Stimulated activated CD4-positive, alpha-beta T cell treated with anti-CD3 and anti-CD28 coated beads, Interleukin-1b, Interleukin-23, amount 100 ng/mL, for 24 hours (primary cell): ENCODE results near the gene KIAA1614.
"Not testable (repeated sequence)": the region's sequence is repeated elsewhere in the genome, so short reads cannot be mapped to it uniquely, and the experiment has no call there.

Source experiments
- DNase-seq, 4 experiments: peaks; one replicate each; pipeline ENCODE4 v3.0.0-alpha.2; 2020; ENCODE audit warnings: low read depth in 4 of 4, low spot score in 1 of 4

Gene KIAA1614

DNA sequence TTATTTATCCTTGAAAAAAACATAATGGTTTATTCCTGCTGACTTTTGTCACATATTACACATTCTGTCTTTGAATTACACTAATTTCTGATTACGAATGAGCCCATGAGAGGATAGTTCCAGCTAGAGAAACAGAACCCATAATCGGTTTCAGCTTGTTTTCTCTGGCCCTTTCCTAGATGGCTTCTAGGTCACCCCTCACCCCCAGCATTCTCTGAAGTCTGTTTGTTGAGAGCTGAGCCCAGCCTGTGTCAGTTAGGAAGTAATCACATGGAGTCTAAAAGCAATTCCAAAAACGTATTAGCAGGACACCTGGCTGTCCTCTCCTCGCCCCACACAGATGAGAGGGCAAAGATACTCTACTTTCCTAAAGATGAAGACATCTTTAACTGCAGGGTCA lies 48.9 kb downstream of the KIAA1614 start:
- DNase-seq, result no peak

DNA sequence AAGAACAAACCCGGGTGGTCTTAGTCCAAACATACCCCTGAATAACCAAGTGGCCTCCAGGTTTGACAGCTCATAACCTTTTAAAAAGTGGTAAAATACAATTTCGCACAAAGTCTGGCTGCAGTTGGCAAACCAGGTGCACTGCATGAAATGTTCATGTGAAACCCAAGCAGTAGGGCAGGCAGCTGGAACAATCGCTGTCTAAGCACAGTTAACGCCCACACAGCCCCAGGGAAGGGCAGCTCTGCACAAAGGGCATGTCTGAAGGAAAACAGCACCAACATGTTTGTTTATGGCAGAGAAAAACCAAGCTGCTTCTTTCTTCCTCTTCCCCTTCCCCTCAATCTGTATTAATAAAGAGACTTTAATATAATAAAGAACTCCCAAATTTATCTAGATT lies 49.5 kb downstream of the KIAA1614 start:
- DNase-seq, result no peak

DNA sequence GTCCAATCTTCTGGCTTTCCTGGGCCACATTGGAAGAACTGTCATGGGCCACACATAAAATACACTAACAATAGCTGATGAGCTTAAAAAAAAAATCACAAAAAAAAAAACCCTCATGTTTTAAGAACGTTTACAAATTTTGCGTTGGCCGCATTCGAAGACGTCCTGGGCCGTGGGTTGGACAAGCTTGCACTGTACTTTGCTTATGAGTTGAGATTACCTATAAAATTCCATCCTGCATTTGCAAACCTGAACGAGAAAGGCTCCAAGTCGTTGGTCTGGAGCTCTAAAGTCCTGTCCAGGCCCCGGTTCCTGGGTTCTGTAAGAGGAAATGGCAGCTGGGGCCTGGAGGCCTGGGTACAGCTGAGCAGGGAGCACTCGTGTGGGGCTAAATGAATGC lies 51.4 kb downstream of the KIAA1614 start:
- DNase-seq, result no peak

DNA sequence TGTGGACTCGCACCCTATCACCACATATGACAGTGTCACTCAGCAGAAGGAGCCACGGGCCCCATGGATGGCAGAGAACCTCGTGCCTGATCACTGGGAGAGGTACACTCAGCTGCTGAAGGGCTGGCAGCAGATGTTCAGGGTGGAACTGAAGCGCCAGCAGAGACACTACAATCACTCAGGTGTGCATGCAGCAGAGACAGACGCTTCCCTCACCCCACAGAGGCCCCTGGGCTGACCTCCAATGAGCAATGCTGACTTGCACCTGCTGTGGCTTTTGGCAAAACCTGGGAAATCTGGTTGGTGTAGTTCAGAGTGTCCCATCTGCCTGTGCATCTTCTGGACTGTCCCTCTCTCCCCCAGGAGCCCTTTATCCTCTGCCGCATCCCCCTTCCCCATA lies 51.9 kb downstream of the KIAA1614 start:
- no peak for DNase-seq

- DNase-seq, result no peak
These were observed 53.6 kb downstream of the KIAA1614 start for GRCh38 chr1:180966312-180966711.

DNA sequence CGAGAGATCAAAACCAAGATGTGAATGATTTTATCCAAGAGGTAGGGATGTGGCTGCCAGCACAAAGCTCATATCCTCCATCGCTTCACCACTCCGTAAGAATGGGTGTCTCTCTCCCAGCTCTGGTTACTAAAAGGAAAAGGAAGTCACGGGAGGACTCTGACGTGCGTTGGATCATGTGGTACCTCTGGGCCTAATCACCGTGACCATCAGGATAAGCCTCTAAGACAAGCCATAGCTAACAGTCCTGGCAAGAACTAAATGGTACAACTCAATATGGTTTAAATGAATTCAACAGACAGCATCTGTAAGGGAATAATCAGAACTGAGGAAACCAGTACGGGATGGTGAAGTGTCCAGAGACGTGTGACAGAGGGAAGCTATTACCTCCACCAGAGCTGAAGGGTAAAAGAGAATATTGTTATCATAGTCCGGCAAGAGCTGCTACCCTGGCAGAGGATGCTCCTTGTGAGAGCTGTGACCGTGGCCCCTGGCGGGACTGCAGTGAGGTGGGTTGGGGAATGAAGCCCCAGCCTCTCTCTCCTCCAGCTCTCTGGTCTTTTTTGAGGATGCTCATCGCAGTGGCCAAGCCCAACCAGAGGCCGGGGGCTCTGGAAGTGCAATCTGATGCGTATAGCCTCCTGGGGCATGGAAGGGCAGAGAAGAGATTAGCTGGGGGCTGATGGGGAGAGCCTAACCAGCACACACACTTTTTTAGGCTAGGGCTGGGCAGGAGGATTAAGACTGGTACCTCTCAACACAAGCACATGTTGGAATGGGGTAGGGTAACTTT lies 54.2 kb downstream of the KIAA1614 start:
- no peak for DNase-seq

- no peak for DNase-seq
These were observed 54.9 kb downstream of the KIAA1614 start for GRCh38 chr1:180967558-180967957.

GRCh38 chr1:180968834-180969233 lies 56.1 kb downstream of the KIAA1614 start:
- DNase-seq, result not testable (repeated sequence)

DNA sequence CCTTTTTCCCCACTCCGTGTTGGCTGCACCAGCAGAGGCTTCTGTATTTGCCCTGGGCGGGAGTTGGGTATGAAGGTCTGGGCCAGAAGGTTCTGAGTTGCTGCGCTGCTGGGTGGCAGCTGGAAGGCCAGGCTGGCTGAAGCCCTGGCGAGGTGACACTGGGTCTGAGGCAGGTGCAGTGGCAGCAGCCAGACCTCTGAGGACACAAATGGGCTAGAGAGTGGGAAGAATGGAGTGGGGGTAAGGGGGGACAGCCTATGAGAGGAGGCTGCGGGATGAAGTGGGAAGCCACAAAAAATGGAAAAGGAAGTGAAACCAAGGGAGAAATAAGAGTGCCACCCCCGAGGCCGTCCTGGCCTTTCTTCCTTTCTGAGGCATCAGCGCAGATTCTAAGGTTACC lies 56.7 kb downstream of the KIAA1614 start:
- no peak for DNase-seq

DNA sequence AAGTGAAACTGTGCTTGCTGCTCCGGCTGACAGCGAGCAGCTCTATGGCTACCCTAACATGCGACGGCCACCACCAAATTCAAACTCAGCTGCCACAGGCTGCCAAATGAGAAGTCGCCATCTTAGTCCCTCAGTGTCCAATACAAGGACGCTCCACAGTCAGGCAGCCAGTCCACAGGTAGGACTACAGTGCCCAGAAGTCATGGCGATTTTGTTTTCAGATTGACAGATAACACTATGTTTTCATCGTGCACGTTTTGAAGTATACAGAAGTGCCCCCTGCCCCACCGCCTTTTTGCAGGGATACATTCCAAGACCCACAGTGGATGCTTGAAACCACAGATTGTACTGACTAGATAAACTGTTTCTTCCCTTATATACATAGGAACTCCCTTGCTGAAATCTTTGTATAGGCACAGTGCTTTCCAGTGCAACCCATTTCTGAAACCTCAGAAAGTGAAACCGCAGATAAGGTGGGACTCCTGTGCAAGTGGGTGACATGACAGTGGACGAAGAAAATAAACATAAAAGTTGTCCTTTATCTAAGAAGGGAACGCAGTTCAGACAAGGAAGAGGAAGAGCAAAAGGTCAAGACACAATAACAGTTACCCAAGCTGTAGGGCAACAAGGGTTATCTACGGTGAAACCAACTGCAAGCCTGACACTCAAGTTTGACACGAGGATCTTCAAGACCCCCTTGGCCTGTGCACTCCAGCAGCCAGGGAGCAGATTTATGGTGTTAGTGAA lies 57.8 kb downstream of the KIAA1614 start:
- no peak for DNase-seq

DNA sequence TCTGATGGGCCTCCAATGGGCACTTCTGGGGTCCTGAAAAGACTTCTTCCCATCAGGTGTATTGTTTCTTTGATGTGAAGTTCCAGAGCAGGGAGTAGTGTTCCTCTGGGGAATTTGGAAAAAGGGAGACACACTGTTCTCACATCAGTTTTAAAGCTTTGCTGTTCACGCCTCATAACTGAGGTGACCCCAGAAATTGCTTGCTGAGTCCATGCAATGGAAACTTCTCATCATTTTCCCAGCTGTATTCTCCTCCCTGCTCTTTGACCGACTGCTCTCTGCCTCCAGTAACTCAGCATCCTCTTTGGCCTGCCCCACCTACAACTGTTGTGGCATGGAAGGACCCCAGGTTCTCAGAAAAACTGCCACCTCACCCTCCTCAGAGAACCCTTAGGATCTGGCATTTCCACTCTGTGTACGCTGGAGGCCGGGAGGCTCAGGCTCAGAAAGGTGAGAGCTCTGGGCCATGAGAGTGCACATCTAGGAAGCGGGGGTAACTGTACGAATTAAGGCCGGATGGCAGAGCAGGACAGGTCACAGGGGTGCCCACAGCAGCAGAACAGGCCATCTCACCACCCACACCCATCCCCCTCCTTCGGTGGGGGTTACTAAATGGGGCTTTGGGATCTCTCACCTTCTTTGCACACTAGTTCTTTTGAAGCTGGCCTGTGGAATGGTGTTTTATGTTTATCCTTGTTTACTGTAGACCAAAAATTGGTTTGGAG lies 58.7 kb downstream of the KIAA1614 start:
- no peak for DNase-seq

DNA sequence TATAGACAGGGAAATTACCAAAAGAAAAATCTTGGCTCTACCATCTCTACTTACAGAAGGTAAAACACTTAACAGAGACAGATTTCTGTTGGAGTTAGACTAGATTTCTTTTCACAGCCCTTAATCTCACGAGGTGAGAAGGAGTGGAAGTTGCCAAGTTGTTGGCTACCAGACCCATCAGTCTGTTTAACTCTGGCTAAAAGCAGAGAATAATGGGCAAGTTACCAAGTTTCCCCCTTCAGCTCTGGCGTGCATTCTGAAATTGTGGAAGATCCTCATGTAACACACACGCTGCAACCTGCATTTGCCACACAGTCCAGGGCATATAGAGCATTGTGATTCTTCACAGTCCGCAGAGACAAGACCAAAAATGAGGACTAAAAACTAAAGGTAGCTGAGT lies 60.7 kb downstream of the KIAA1614 start:
- DNase-seq, result no peak

GRCh38 chr1:180974236-180974635 lies 61.5 kb downstream of the KIAA1614 start:
- no peak for DNase-seq

GRCh38 chr1:180975551-180975950 lies 62.9 kb downstream of the KIAA1614 start:
- no peak for DNase-seq

GRCh38 chr1:180976191-180976590 lies 63.5 kb downstream of the KIAA1614 start:
- no peak for DNase-seq

- DNase-seq, result no peak
These were observed 64.1 kb downstream of the KIAA1614 start for GRCh38 chr1:180976732-180977357.

- DNase-seq, result peak in 1 of 4 experiments; percentile 13
These were observed 69.1 kb downstream of the KIAA1614 start for GRCh38 chr1:180981596-180982387.

DNA sequence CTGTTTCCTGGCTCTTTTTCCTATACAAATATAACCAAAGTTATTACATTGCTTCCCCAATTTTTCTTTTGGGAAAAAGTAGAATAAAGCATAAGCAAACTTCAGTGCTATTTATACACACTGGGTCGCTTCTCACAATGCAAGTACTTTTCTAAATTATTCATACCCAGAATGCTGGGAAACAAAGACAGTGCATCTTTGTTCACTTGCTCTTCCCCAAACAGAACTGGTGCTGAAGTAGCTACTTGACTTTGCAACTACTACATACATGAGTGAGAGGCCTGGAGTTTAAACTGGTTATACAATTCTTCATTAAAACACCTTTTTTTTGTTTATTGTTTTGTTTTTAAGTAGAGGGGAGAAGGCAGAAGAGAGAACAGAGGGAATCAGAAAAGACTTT lies 69.7 kb downstream of the KIAA1614 start:
- DNase-seq, result no peak

DNA sequence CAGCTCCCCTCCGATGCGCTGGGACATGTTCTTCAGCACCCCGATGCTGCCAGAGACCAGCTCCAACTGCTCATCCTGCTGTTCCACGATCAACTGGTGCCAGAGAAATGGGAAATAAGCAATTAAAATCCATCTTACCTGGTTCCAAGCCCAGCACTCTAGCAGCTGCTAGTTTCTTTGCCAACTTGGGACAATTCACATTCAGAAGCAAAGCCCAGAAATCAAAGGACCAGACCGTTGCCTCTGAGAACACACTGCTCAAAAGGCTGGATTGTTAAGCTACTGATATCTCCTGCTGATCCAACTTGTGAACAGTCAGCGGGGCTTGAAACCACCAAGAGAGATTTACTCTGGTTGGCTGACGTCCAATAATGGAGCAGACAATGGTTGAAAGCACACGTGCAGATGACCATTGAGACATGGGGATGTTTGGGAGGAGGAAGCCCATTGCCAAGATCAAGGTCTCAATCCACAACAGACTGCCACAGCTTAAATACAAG lies 75.6 kb downstream of the KIAA1614 start:
- DNase-seq, result no peak

- DNase-seq, result no peak
These were observed 81.6 kb downstream of the KIAA1614 start for GRCh38 chr1:180994262-180994661.
